Gastrocnemius medialis (tissue), 4 donors: ENCODE results near the gene CDHR4.

Experiments used
- CTCF ChIP-seq, 5 experiments: fragments of 450-650 bp in 3 of 5; fragments of 200-600 bp in 2 of 5; sonication (generic) in 2 of 5; IDR thresholded peaks in 4 of 5; conservative IDR thresholded peaks in 1 of 5; 1 replicate in 4 of 5; 2 replicates in 1 of 5; pipeline ENCODE4 v1.5.1; 2016 to 2019; ENCODE audit warnings: antibody characterized with exemption in 5 of 5, mild to moderate bottlenecking in 3 of 5, moderate library complexity in 3 of 5
- POLR2A ChIP-seq, 2 donors: fragments of 450-650 bp; IDR thresholded peaks; one replicate each; pipeline ENCODE4 v1.6.1; 2017; ENCODE audit warnings: antibody characterized with exemption in 2 of 2, mild to moderate bottlenecking in 2 of 2, moderate library complexity in 2 of 2

GRCh38 chr3:49803465-49804140 is 3.9 kb upstream of the CDHR4 start:
- TF ChIP-seq CTCF (IDR thresholded peaks at IDR 0.05 in 4 of 5, conservative IDR thresholded peaks at IDR 0.05 in 1 of 5) (peak in 1 of 5 experiments; percentile 14), POLR2A (IDR thresholded peaks at IDR 0.05) (no peak)
